ENCODE results near the gene HPS5. TPM values are rescaled to one million over a fixed set of nuclear protein-coding genes. Genes with fewer than 3 reads are reported as not detected.

Gene HPS5
- total RNA-seq, 1 donor from 2014 or later = 76.3 TPM

DNA sequence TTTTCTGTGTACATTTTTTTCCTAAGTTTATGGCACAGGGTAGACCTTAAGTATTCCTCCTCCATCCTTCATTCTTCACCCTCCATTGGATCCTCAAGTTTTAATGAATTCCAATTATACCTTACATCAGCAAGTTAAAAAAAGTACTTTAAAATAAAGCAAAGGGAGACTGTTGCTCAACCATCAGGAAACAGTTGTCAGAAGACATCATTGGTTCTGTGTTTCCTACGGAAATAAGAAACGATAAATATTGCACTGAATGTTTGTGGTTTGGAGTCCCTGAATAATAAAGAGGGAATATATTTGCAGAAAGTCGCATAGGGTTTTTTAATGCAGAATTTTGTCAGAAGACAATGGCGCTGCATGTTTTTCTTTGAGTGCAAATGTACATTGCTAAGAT, 44.3 kb upstream of the HPS5 start:
- H3K36me3 Mint-ChIP-seq (ENCODE audit: unreplicated experiment) = peaks cover 46% of the 10 kb centered on the region
- H3K27ac Mint-ChIP-seq (ENCODE audit: unreplicated experiment) = peak overlapping the region; percentile 65
- TF ChIP-seq CTCF (IDR thresholded peaks at IDR 0.05) = no peak
- H3K9me3 Mint-ChIP-seq (ENCODE audit: unreplicated experiment) = no peaks in the 10 kb centered on the region
- peaks cover 28% of the 10 kb centered on the region for H3K4me1 Mint-ChIP-seq (ENCODE audit: unreplicated experiment)
- no peaks in the 10 kb centered on the region for H3K27me3 Mint-ChIP-seq (ENCODE audit: unreplicated experiment)
- no peak overlapping the region for H3K4me3 Mint-ChIP-seq (ENCODE audit: unreplicated experiment)
- DNase-seq (ENCODE audit: extremely low spot score, unreplicated experiment) = no peak

- peak overlapping the region; percentile 64 for H3K27ac Mint-ChIP-seq (ENCODE audit: unreplicated experiment)
- DNase-seq (ENCODE audit: extremely low spot score, unreplicated experiment) = peak; percentile 56
- no peak overlapping the region for H3K4me3 Mint-ChIP-seq (ENCODE audit: unreplicated experiment)
- H3K9me3 Mint-ChIP-seq (ENCODE audit: unreplicated experiment) = no peaks in the 10 kb centered on the region
- peaks cover 28% of the 10 kb centered on the region for H3K4me1 Mint-ChIP-seq (ENCODE audit: unreplicated experiment)
- peaks cover 45% of the 10 kb centered on the region for H3K36me3 Mint-ChIP-seq (ENCODE audit: unreplicated experiment)
- H3K27me3 Mint-ChIP-seq (ENCODE audit: unreplicated experiment) = no peaks in the 10 kb centered on the region
- TF ChIP-seq CTCF (IDR thresholded peaks at IDR 0.05) = no peak
Observed at GRCh38 chr11:18365741-18366140, 43.8 kb upstream of the HPS5 start.

DNA sequence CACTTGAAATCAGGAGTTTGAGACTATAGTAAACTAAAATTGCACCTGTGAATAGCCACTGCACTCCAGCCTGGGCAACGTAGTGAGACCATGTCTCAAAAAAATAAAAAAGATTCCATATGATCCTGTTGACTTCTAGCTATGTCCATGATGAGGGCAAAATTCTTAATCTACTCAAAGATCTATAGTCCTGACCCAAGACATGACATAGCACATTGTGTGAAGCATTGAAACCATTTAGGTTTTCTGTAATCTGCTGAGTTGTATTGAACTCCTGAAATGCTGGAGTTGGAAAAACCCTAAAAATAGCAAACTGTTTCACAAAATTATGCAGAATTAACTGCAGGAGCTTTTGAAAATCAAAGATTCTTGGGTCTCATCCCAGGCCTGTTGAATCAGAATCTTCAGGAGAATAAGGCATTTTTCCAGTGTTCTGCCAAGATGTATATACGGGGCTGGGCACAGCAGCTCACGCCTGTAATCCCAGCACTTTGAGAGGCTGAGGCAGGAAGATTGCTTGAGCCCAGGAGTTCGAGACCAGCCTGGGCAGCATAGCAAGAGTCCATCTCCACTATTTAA, 42.6 kb upstream of the HPS5 start:
- H3K4me3 Mint-ChIP-seq (ENCODE audit: unreplicated experiment) = no peak overlapping the region
- H3K9me3 Mint-ChIP-seq (ENCODE audit: unreplicated experiment) = no peaks in the 10 kb centered on the region
- DNase-seq (ENCODE audit: extremely low spot score, unreplicated experiment) = no peak
- H3K4me1 Mint-ChIP-seq (ENCODE audit: unreplicated experiment) = peaks cover 28% of the 10 kb centered on the region
- no peaks in the 10 kb centered on the region for H3K27me3 Mint-ChIP-seq (ENCODE audit: unreplicated experiment)
- no peak overlapping the region for H3K27ac Mint-ChIP-seq (ENCODE audit: unreplicated experiment)
- TF ChIP-seq CTCF (IDR thresholded peaks at IDR 0.05) = no peak
- H3K36me3 Mint-ChIP-seq (ENCODE audit: unreplicated experiment) = peaks cover 48% of the 10 kb centered on the region

DNA sequence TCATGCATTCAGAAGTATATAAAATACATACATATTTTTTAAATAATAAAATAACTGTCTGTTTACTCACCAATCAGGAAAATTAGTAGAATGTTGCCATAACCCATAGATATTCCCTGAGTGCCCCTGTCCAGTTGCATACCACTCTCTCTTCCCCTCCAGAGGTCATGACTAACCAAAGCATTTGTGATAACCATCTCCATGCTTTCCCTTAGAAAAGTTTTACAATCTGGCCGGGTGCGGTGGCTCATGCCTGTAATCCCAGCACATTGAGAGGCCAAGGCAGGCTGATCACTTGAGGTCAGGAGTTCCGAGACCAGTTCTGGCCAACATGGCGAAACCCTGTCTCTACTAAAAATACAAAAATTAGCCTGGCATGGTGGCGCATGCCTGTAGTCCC, 39.2 kb upstream of the HPS5 start:
- peaks cover 23% of the 10 kb centered on the region for H3K4me1 Mint-ChIP-seq (ENCODE audit: unreplicated experiment)
- TF ChIP-seq CTCF (IDR thresholded peaks at IDR 0.05) = no peak
- H3K9me3 Mint-ChIP-seq (ENCODE audit: unreplicated experiment) = no peaks in the 10 kb centered on the region
- no peak overlapping the region for H3K4me3 Mint-ChIP-seq (ENCODE audit: unreplicated experiment)
- no peak for DNase-seq (ENCODE audit: extremely low spot score, unreplicated experiment)
- H3K27ac Mint-ChIP-seq (ENCODE audit: unreplicated experiment) = no peak overlapping the region
- peaks cover 53% of the 10 kb centered on the region for H3K36me3 Mint-ChIP-seq (ENCODE audit: unreplicated experiment)
- no peaks in the 10 kb centered on the region for H3K27me3 Mint-ChIP-seq (ENCODE audit: unreplicated experiment)

GRCh38 chr11:18358646-18359045, 36.7 kb upstream of the HPS5 start:
- H3K9me3 Mint-ChIP-seq (ENCODE audit: unreplicated experiment) = no peaks in the 10 kb centered on the region

More at GRCh38 chr11:18358646-18359045, 36.7 kb upstream of the HPS5 start:
- Mint-ChIP-seq H3K27ac (ENCODE audit: unreplicated experiment) (peak overlapping the region; percentile 19), H3K4me3 (ENCODE audit: unreplicated experiment) (no peak overlapping the region), H3K36me3 (ENCODE audit: unreplicated experiment) (peaks cover 51% of the 10 kb centered on the region), H3K4me1 (ENCODE audit: unreplicated experiment) (peaks cover 18% of the 10 kb centered on the region), H3K27me3 (ENCODE audit: unreplicated experiment) (no peaks in the 10 kb centered on the region)
- no peak for TF ChIP-seq CTCF (IDR thresholded peaks at IDR 0.05)
- DNase-seq (ENCODE audit: extremely low spot score, unreplicated experiment) = no peak
